MCF 10A (cell line): ENCODE measurements around the gene ITGA11. TPM values are rescaled to one million over a fixed set of nuclear protein-coding genes. Genes with fewer than 3 reads are reported as not detected.

ENCODE experiments used
- BruUV-seq: library from RNA; stranded (reverse); fragments of 400-500 nt; replicated peaks from 2 replicates; lab custom pipeline; 2021; lab: Mats Ljungman, UMichigan
- CTCF ChIA-PET: fragments of 300-600 bp; sonication (Branson Sonifier 250); formaldehyde crosslinking; extraction: SDS; loops from one replicate; lab custom pipeline; 2021; ENCODE audit warnings: antibody characterized with exemption, inconsistent platforms; lab: Yijun Ruan, JAX
- POLR2A ChIA-PET: fragments of 300-600, 350-650 bp; sonication (Branson Sonifier 250); formaldehyde crosslinking; extraction: SDS; loops from one replicate; lab custom pipeline; 2020; ENCODE audit warnings: antibody characterized with exemption, inconsistent platforms; lab: Yijun Ruan, JAX
- DNase-seq: peaks from one replicate; pipeline ENCODE4 v3.0.0-alpha.2; 2018; ENCODE audit not compliant: unreplicated experiment
- H3K27ac Mint-ChIP-seq: one replicate; pipeline ENCODE4 v1.8.0; 2022; ENCODE audit warnings: mild to moderate bottlenecking, low read depth, mixed read lengths; ENCODE audit not compliant: unreplicated experiment
- H3K27me3 Mint-ChIP-seq: one replicate; pipeline ENCODE4 v1.8.0; 2022; ENCODE audit warnings: mixed read lengths; ENCODE audit not compliant: insufficient read depth, unreplicated experiment
- H3K36me3 Mint-ChIP-seq: one replicate; pipeline ENCODE4 v1.8.0; 2022; ENCODE audit warnings: mild to moderate bottlenecking, moderate library complexity, mixed read lengths; ENCODE audit not compliant: insufficient read depth, unreplicated experiment
- H3K4me1 Mint-ChIP-seq: one replicate; pipeline ENCODE4 v1.8.0; 2022; ENCODE audit warnings: mixed read lengths; ENCODE audit not compliant: insufficient read depth, unreplicated experiment
- H3K4me3 Mint-ChIP-seq: one replicate; pipeline ENCODE4 v1.8.0; 2022; ENCODE audit warnings: mild to moderate bottlenecking, moderate library complexity, mixed read lengths; ENCODE audit not compliant: unreplicated experiment
- H3K9me3 Mint-ChIP-seq: one replicate; pipeline ENCODE4 v1.8.0; 2022; ENCODE audit warnings: mixed read lengths; ENCODE audit not compliant: unreplicated experiment
- CTCF ChIP-seq: fragments of 200-600 bp; IDR thresholded peaks from one replicate; pipeline ENCODE4 v1.8.0; 2022; ENCODE audit warnings: antibody characterized with exemption, mild to moderate bottlenecking; ENCODE audit not compliant: unreplicated experiment
- intact Hi-C: fragments of 100-400 bp; cut with micrococcal nuclease; formaldehyde crosslinking; loops from 2 replicates; pipeline ENCODE4 v1.14.1; 2022
- total RNA-seq: library from RNA; stranded (reverse); gene quantifications from 2 replicates; pipeline ENCODE4 v1.2.3, GENCODE V29; 2022

ITGA11 gene
- total RNA-seq, 1 experiment from 2014 or later = 0.19 TPM

DNA sequence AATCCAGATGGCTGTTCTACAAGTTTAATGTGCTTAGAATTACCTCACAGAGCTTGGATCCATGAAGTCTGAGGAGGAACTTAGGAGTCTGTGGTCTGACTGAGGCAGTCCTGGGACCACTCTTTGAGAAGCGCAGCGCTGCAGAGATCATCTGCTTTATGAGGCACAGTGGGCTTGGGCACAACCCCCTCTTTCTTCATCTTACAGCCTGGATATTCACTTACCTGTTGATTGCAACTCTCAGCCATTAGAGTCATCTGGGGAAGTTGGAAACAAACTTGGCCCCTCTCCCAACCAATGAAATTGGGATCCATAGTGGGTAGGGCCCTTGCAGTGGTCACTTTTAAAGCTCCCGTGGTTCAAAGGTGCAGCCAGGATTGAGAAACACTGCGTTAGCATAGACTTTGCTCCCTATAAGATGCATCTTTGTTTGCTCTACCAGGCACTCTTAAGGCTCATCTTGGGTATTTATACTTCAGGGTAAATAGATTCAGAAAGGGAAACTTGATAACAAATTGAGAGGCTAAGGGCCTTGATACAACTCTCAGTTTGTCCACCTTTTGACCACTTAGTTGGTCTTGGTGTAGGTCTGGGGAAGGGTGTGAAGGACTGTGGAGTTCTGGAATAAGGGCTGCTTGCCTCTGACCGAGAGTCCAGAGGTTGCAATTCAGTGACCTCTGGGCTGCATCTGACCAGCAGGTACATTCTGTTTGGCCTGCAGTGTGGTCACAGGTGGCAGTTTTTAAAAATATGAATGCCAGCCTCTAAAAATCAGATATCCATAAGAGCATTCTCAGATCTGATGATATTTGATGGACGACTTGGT lies 131.6 kb downstream of the ITGA11 start:
- no peaks in the 10 kb centered on the region for H3K9me3 Mint-ChIP-seq
- BruUV-seq = no TSS peak
- H3K4me1 Mint-ChIP-seq = peaks cover 10% of the 10 kb centered on the region
- no peak for TF ChIP-seq CTCF
- intact Hi-C loops = no loop called here
- H3K27ac Mint-ChIP-seq = no peak overlapping the region
- POLR2A ChIA-PET = interaction anchor here (0.6 to 15.2 kb wide), 5 partner anchors 11 to 625 kb away, joined by 3 to 415 read pairs (median 7); partner anchors contain the start of gene FEM1B
- DNase-seq = no peak
- no peak overlapping the region for H3K4me3 Mint-ChIP-seq
- CTCF ChIA-PET = interaction anchor here (1.3 to 2.0 kb wide), 2 partner anchors 47 to 50 kb away, joined by 3 to 7 read pairs; no protein-coding TSS in a partner anchor
- H3K36me3 Mint-ChIP-seq = peaks cover 56% of the 10 kb centered on the region
- H3K27me3 Mint-ChIP-seq = no peaks in the 10 kb centered on the region

DNA sequence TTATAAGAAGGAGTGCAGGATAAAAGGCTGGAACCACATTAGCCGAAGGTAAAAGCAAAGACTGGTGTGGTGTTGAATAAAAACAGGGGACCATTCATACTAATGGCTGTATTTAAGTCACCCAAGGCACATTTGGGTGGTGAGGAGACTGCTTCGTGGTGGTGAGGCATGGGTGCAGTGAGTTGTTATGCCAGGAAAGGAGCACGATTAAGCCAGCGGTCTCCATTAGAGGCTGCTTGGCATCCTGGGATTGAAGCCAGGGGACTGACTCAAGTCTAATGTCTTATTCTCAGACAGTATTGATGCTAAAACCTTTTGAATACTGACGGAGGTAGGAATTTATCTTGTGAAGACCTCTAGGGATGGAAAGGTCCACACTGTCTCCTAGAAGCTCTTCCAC lies 132.5 kb downstream of the ITGA11 start:
- H3K36me3 Mint-ChIP-seq = peaks cover 65% of the 10 kb centered on the region

GRCh38 chr15:68298882-68299381 lies 133.0 kb downstream of the ITGA11 start:
- BruUV-seq = no TSS peak
- no peak overlapping the region for H3K4me3 Mint-ChIP-seq
- TF ChIP-seq CTCF = no peak
- no peak overlapping the region for H3K27ac Mint-ChIP-seq
- ChIA-PET CTCF (interaction anchor here (0.9 to 5.6 kb wide), 6 partner anchors 7 to 375 kb away, joined by 3 to 32 read pairs (median 6); no protein-coding TSS in a partner anchor), POLR2A (interaction anchor here (0.6 to 15.2 kb wide), 7 partner anchors 10 to 46 kb away, joined by 3 to 415 read pairs (median 6); partner anchors contain the start of gene FEM1B)
- no peak for DNase-seq
- H3K9me3 Mint-ChIP-seq = no peaks in the 10 kb centered on the region
- intact Hi-C loops = no loop called here
- H3K36me3 Mint-ChIP-seq = peaks cover 70% of the 10 kb centered on the region
- no peaks in the 10 kb centered on the region for H3K27me3 Mint-ChIP-seq
- H3K4me1 Mint-ChIP-seq = peaks cover 14% of the 10 kb centered on the region

More for the DNA sequence above, 132.5 kb downstream of the ITGA11 start:
- TF ChIP-seq CTCF = no peak
- BruUV-seq = TSS peak; percentile 3
- no peak overlapping the region for H3K27ac Mint-ChIP-seq
- no peak for DNase-seq
- H3K9me3 Mint-ChIP-seq = no peaks in the 10 kb centered on the region
- ChIA-PET POLR2A (interaction anchor here (1.2 to 15.2 kb wide), 4 partner anchors 10 to 46 kb away, joined by 4 to 415 read pairs (median 15); partner anchors contain the start of gene FEM1B), CTCF (interaction anchor here (1.3 to 2.0 kb wide), 2 partner anchors 46 to 49 kb away, joined by 3 to 7 read pairs; no protein-coding TSS in a partner anchor)
- peaks cover 11% of the 10 kb centered on the region for H3K4me1 Mint-ChIP-seq
- H3K4me3 Mint-ChIP-seq = no peak overlapping the region
- H3K27me3 Mint-ChIP-seq = no peaks in the 10 kb centered on the region
- intact Hi-C loops = no loop called here

DNA sequence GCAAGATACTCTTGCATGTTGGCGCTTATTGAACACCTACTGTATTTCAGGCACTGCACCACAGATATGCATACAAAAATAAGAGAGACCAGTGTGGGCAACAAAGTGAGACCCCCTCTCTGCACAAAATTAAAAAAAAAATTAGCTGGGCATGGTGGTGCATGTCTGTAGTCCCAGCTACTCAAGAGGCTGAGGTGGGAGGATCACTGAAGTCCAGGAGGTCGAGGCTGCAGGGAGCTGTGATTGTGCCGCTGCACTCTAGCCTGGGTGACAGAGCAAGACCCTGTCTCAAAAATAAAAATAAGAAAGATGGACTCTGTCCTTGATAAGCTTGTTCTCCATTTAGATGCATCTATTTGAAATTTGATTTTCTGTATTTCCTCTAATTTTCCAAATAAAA lies 133.6 kb downstream of the ITGA11 start:
- H3K27ac Mint-ChIP-seq = no peak overlapping the region
- H3K4me1 Mint-ChIP-seq = peaks cover 17% of the 10 kb centered on the region
- CTCF ChIA-PET = interaction anchor here (0.7 to 5.6 kb wide), 5 partner anchors 7 to 375 kb away, joined by 3 to 32 read pairs (median 4); no protein-coding TSS in a partner anchor
- H3K4me3 Mint-ChIP-seq = no peak overlapping the region
- DNase-seq = no peak
- no peaks in the 10 kb centered on the region for H3K9me3 Mint-ChIP-seq
- BruUV-seq = no TSS peak
- POLR2A ChIA-PET = interaction anchor here (0.6 to 15.2 kb wide), 8 partner anchors 9 to 778 kb away, joined by 3 to 415 read pairs (median 4); partner anchors contain the start of gene FEM1B
- intact Hi-C loops = no loop called here
- no peaks in the 10 kb centered on the region for H3K27me3 Mint-ChIP-seq
- H3K36me3 Mint-ChIP-seq = peaks cover 75% of the 10 kb centered on the region
- TF ChIP-seq CTCF = no peak
